ENCODE measurements around the gene TMLHE.

GRCh38 chrX:155592331-155592730, 20.4 kb downstream of the TMLHE start:
- TF ChIP-seq CTCF (IDR thresholded peaks at IDR 0.05): no peak
- no peak for TF ChIP-seq POLR2A (IDR thresholded peaks at IDR 0.05)

Data from testis (tissue), 2 donors.